ENCODE results near the gene PTPRJ.
"Not testable (repeated sequence)": the region's sequence is repeated elsewhere in the genome, so short reads cannot be mapped to it uniquely, and the experiment has no call there.

Gene PTPRJ

GRCh38 chr11:48020092-48020755 is 39.9 kb downstream of the PTPRJ start:
- DNase-seq = no peak

- DNase-seq = not testable (repeated sequence)
These were observed 41.0 kb downstream of the PTPRJ start for GRCh38 chr11:48021201-48021820.

GRCh38 chr11:48022445-48022844 is 42.1 kb downstream of the PTPRJ start:
- no peak for DNase-seq

- not testable (repeated sequence) for DNase-seq
These were observed 43.2 kb downstream of the PTPRJ start for GRCh38 chr11:48023608-48024007.

GRCh38 chr11:48024635-48025071 is 44.3 kb downstream of the PTPRJ start:
- DNase-seq = peak; percentile 90

- no peak for DNase-seq
These were observed 45.1 kb downstream of the PTPRJ start for GRCh38 chr11:48025293-48025983.

GRCh38 chr11:48025984-48026340 is 45.6 kb downstream of the PTPRJ start:
- no peak for DNase-seq

GRCh38 chr11:48028914-48029680 is 48.7 kb downstream of the PTPRJ start:
- DNase-seq = no peak

GRCh38 chr11:48029681-48030290 is 49.4 kb downstream of the PTPRJ start:
- no peak for DNase-seq

GRCh38 chr11:48031602-48032001 is 51.2 kb downstream of the PTPRJ start:
- DNase-seq = no peak

- DNase-seq = no peak
These were observed 52.4 kb downstream of the PTPRJ start for GRCh38 chr11:48032721-48033120.

- no peak for DNase-seq
These were observed 53.6 kb downstream of the PTPRJ start for GRCh38 chr11:48033918-48034341.

GRCh38 chr11:48034926-48035871 is 54.8 kb downstream of the PTPRJ start:
- DNase-seq = no peak

- no peak for DNase-seq
These were observed 55.7 kb downstream of the PTPRJ start for GRCh38 chr11:48036011-48036410.

GRCh38 chr11:48036466-48036865 is 56.1 kb downstream of the PTPRJ start:
- no peak for DNase-seq

- no peak for DNase-seq
These were observed 57.5 kb downstream of the PTPRJ start for GRCh38 chr11:48037709-48038468.

- DNase-seq = no peak
These were observed 60.6 kb downstream of the PTPRJ start for GRCh38 chr11:48040830-48041444.

- DNase-seq = no peak
These were observed 61.7 kb downstream of the PTPRJ start for GRCh38 chr11:48041877-48042695.
